GM18873 (cell line): ENCODE results near the gene SLC11A1.
A peak's percentile ranks its signal among the peaks of the same experiment; 100 is the strongest.

Source experiments
- ATAC-seq: cut with Tn5 transposase; IDR thresholded peaks from one replicate; pipeline ENCODE4 v1.9.1; 2021; ENCODE audit warnings: mild to moderate bottlenecking, moderate library complexity, moderate number of reproducible peaks; ENCODE audit not compliant: unreplicated experiment, low FRiP score

SLC11A1 gene

DNA sequence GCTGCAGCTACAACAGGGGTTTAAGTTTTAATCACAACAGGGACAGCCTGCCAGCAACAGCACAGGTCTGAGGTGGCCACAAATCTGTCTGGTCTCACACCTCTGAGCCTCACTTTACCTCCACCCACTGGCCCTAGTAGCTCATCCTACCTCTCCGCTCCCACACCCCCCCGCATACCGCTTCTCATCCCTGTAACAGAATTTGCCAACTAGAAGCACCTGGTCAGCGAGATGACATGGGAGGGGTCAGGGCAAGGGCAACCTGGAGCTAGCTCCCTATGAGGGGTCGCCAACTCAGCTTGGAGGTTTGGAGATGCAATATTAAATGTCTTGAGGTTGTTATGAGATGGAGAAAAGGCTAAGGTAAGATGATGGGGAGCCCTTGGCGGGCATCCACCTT is 17.9 kb upstream of the SLC11A1 start:
- no peak for ATAC-seq

DNA sequence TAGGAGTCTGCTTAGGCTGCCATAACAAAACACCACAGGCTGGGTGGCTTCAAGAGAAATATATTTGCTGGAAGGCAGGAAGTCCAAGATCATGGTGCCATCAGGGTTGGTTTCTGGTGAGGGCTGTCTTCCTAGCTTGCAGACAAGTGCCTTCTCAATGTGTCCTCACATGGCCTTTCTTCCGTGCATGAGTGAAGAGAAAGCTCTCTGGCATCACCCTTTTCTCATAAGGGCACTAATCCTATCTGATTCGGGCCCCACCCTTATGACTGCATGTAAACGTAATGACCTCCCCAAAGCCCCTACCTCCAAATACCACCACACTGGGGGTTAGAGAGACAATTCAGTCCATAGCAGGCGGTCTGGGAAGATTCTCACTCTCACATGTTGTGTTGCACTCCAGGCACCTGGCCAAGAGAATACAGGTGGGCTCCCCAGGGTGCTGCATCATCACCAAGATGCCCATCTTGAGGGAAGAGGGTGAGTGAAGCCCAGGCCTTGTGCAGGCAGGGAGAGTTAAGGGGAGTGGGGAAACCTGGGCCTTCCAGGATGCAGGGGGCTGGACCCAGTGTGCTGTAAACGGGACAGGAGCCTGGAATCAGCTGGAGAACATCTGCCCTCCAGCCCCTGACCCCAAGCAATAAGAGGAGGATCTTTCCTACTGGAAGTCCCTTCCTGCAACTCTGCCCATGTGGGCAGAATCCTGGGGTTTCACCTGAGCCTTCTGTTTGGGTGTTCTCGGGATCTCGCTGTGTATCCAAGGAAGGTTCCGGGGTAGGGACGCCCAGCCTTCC is 15.3 kb upstream of the SLC11A1 start:
- no peak for ATAC-seq

DNA sequence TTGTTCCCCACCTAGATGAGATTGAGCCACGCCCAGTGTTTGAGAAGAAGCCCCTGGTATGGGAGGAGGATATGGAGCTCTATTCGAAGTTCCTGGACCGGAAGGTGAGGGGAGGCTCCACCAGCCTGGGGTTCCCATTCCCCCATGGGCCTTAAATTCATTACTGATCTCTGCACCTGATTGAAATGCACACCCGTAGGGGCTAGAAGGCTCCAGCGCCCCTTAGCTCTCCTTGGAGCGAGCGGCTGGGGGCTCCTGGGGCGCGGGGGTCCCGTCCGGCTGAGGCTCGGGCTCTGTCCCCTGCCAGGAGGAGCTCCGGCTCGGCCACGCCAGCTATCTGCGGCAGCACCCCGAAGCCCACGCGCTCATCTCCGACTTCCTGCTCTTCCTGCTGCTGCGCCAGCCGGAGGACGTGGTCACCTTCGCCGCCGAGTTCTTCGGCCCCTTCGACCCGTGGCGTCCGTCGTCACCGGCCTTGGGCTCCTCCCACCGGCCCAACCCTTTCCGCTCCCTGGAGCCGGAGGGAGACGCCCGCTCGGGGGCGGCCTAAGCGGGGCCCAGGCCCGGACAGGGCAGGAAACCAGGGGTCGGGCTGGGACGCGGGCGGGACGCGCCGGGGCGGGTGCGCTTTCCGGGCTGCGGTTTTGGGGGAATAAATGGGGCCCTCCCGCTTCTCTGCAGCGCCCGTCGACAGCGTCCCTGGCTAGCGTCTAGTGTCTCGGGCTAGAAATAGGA is 14.5 kb upstream of the SLC11A1 start:
- ATAC-seq, result peak; percentile 73

DNA sequence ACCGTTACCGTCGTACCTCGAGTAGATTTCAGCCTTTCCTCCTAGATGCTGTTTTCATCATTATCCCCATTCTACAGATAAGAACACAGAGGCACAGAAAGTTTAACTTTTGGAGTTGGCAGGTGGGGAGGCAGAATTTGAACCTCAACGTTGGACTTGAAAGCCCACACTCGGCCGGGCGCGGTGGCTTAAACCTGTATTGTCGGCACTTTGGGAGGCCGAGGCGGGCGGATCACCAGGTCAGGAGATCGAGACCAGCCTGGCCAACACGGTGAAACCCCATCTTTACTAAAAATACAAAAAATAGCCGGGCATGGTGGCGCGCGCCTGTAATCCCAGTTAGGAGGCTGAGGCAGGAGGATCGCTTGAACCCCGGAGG is 13.9 kb upstream of the SLC11A1 start:
- ATAC-seq, result no peak

DNA sequence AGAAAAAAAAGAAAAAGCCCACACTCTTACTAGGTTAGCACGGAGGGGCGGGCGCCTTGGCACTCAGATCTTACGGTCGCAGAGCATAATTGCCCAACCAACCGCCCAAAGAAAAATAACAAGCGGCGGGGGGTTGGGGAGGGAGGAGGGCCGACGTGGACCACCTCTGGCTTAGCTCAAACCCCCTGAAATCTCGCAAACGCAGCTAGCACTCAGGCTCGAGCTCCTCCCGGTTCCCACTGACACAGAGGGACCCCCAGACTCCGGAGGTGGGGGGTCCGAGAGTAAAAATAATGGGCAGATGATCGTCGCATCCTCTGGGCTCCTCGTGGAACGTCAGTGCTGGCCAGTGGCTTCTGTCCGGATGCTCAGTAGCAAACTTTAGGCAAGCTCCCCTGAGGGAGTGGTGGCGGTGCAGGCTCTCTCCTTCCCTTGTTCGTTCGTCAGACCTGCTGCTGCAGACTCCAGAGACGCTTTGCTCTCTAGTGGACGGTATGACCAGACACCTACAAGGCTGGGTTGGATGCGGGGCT is 13.4 kb upstream of the SLC11A1 start:
- no peak for ATAC-seq

DNA sequence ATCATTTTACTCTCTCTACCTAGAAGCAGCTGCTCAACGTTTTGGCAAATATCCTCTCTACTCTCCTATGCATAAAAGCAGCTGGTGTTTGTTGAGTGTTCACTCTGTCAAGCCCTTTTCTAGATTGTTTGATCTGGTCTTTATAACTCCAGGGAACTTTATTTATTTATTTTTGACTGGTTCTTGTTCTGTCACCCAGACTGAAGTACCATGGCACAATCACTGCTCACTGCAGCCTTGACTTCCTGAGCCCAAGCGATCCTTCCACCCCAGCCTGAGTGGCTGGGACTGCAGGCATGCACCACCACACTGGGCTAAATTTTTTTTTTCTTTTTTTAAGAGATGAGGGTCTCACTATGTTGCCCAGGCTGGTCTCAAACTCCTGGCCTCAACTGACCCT is 12.7 kb upstream of the SLC11A1 start:
- ATAC-seq, result no peak

DNA sequence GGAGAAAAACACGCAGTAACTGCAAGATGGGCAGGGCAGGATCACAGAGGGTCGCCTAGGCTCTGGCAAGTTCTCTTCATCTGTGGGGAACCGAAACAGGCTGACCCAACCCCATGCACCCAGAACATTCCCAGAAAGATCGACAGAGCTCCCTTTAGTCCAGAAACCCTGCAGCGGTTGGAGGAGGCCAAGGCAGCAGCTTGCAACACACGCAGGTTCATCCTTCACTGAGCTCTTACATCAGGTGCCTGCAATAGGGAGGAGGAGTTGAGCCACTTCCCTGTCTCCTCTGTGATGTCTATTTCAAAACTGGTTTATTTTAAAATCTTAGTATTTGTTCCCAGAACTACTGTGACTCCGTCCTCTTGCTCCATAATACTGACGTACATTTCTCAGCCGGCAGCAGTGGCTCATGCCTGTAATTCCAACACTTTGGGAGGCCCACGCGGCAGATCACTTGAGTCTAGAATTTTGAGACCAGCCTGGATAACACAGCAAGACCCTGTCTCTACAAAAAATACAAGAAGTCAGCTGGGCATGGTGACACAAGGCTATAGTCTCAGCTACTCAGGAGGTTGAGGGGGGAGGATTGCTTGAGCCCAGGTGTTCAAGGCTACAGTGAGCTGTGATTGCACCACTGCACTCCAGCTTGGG is 11.5 kb upstream of the SLC11A1 start:
- no peak for ATAC-seq

DNA sequence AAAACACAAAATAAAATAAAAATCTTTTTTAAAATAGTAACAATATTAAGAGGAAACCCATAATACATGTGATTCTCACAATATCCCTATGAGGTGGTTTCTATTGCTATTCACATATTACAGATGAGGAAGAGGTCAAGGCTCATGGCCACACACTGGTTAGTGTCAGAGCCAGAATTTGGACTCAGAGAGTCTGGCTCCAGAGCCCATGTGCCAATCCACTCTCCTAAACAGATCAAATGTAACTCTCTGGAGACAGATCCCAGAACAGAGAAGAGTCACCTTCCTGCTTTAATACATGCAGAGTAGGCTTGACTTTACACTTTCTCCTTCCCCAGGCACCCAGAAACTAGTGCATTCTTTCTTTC is 10.1 kb upstream of the SLC11A1 start:
- ATAC-seq, result no peak

DNA sequence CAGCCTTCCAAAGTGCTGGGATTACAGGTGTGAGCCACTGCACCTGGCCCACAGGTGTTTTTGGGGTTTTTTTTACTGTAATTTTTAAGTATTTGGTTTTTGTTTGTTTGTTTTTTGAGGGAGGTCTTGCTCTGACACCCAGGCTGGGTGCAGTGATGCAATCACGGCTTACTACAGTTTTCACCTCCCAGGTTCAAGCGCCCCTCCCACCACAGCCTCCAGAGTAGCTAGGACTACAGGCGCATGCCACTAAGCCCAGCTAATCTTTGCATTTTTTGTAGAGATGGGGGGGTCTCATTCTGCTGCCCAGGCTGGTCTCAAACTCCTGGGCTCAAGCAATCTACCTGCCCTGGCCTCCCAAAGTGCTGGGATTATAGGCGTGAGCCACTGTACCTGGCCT is 7.3 kb upstream of the SLC11A1 start:
- no peak for ATAC-seq

DNA sequence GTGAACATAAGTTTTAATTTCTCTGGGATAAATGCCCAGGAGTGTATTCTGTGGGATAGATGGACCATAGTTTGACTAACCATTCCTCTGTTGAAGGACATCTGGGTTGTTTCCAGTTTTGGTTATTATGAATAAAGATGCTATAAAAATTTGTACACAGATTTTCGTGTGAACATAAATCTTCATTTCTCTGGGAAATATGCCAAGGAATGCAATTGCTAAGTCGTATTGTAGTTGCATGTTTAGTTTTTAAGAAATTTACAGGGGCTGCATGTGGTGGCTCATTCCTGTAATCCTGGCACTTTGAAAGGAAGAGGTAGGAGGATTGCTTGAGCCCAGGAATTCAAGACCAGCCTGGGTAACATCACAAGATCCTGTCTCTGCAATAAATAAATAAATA is 6.9 kb upstream of the SLC11A1 start:
- no peak for ATAC-seq

DNA sequence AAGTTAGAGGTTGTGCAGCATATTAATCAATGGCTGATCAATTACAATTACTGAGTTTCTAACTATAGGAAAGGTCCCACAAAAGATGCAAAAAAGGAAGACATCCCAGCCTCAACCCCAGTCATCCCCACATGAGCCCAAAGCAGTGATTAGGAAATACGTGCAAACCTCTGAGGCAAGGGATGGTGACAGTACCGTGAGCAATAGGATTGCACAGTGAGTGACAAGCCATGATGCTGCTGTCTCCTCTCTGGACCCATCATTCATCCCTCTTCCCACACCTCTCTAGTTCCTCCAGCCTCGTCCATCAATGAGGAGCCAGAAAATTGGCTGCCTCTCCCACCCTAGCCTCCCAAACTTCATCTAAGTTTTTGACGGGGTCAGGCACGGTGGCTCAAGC is 4.0 kb upstream of the SLC11A1 start:
- ATAC-seq, result no peak

DNA sequence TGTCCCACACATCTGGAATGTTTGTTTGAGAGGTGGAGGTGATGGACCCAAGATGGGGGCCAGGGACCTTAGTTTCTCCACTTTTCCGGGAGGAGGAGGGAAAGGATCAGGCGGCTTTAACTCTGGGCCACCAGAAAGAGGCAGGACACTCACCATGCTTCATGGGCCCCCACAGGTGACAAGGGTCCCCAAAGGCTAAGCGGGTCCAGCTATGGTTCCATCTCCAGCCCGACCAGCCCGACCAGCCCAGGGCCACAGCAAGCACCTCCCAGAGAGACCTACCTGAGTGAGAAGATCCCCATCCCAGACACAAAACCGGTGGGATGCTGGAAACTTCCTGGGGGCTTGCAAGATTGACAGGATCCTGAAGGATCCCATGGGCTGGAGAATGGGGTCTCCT is 712 bp downstream of the SLC11A1 start:
- ATAC-seq, result no peak

DNA sequence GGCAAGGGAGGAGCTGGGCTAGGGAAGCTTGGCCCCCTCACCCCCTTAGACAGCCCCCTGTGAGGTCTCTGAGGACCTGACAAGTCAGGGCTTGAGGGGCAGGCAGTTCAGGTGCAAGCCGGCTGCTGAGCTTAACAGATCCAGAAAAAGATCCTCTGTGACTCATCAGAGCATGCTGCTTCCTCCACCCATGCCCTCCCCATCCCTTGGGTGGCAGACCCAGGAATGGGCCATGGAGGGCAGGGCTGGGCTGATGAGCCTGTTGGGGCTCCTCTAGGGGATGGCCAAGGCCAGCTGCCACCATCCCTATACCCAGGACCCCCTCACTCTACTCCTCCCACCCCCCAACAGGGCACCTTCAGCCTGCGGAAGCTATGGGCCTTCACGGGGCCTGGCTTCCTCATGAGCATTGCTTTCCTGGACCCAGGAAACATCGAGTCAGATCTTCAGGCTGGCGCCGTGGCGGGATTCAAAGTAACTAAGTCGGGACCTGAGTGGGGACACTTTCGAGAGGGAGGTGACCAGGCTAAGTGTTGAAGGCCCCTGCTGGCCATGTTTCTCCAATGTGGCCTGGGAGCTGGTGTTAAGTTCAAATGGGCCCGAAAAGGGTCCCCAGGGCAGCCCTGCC is 1.9 kb downstream of the SLC11A1 start:
- ATAC-seq, result no peak

DNA sequence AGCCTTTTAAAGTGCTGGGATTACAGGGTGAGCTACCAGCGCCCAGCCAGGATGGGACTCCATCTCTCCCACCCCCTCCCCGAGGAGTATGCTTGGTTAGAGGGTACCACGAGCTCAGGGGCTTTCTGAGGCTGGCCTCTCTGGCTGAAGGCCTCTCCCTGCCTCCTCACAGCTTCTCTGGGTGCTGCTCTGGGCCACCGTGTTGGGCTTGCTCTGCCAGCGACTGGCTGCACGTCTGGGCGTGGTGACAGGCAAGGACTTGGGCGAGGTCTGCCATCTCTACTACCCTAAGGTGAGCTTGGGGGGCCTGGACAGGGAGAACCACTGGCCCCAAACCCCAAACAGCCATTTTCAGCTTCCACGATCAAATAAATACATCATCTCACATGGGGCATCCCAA is 2.9 kb downstream of the SLC11A1 start:
- no peak for ATAC-seq

DNA sequence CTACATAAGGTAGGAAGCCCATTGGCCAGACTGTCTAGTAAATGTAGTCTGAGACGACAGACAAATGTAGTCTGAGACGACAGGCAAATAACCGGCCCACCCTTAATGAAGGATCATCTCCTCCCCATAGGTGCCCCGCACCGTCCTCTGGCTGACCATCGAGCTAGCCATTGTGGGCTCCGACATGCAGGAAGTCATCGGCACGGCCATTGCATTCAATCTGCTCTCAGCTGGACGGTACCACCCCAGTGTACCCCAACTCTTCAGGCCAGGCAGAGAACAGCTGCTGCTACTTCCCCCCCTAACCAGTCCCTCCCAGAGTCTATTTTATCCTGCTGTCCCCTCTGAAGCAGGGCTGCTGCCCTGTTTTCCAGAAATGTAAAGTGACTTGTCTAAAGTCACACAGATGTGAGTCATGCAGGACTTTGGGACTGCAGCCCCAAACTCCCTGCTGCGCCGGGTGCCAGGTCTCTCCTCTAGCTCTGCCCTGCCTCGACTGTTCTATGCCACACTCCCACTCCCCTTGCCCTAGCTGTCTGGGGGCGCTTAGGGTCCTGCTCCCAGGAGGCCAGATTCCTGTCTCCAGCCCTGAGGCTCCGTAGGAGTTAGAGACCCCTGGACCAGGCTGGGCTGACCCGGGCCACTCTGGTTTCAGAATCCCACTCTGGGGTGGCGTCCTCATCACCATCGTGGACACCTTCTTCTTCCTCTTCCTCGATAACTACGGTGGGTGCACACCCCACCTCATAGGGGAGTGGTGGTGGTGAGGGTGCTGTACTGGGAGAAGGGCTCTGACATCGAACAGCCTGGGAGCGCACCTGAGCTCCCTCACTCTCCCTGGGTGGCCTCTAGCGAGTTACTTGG is 4.7 kb downstream of the SLC11A1 start:
- ATAC-seq, result no peak

DNA sequence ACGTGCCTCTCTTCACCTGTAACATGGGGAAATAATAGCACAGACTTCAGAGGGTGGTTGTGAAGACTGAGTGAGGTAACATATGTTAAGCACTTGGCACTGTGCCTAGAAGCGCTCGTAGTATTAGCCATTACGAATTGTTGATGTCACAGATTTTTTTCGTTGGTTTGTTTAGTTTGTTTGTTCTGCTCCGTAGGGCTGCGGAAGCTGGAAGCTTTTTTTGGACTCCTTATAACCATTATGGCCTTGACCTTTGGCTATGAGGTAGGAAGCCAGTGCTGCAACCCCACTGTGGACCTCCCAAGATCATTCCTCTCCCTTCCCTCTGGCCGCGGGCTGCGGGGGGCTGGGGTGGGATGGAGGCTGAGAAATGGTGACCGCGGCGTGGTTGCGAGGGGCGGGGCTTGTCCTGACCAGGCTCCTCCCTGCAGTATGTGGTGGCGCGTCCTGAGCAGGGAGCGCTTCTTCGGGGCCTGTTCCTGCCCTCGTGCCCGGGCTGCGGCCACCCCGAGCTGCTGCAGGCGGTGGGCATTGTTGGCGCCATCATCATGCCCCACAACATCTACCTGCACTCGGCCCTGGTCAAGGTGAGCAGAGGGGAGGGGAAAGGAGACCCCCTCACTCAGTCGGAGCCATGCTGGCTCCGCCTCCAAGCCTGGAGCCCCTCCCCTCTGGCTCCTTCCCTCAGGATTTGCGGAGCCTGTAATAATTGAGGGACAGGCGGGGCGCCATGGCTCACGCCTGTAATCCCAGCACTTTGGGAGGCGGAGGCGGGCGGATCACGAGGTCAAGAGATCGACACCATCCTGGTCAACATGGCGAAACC is 5.5 kb downstream of the SLC11A1 start:
- no peak for ATAC-seq

DNA sequence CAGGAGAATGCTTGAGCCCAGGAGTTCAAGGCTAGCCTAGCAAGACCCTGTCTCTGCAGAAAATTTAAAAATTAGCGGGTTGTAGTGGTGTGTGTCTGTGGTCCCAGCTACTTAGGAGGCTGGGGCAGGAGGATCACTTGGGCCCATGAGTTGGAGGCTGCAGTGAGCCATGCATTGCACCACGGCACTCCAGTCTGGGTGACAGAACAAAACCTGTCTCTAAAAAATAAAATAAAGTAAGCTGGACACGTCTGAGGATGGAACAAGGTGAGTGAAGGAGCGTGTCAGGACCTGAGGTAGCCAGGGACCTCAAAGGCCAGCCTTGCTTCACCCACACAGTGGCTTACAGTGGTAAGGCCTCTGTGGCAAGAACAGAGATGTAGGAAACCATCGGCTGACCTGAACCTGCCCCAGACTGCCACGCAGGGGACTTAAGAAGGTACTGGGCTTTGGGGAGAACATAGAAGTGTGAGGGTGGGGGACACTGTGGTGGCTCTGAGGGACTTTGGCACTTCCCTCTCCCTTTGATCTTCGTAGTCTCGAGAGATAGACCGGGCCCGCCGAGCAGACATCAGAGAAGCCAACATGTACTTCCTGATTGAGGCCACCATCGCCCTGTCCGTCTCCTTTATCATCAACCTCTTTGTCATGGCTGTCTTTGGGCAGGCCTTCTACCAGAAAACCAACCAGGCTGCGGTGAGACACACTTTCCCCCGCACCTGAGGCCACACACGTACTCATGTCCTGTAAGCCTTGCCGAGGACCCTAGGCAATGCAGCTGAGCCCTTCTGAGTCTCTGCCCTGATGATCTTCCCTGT is 7.5 kb downstream of the SLC11A1 start:
- ATAC-seq, result no peak

DNA sequence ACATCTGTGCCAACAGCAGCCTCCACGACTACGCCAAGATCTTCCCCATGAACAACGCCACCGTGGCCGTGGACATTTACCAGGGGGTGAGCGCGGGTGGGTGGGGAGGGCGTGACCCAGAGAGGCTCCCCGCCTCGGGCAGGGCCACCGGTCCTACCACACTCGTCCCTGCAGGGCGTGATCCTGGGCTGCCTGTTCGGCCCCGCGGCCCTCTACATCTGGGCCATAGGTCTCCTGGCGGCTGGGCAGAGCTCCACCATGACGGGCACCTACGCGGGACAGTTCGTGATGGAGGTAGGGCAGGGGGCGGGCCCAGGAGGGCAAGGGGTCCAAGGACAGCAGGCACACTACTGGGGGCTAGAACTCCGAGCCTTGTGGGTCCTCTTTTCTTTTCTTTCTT is 9.1 kb downstream of the SLC11A1 start:
- ATAC-seq, result no peak
